Middle frontal gyrus (tissue), 1 donor: ENCODE data around the gene RPL11.
A peak's percentile ranks its signal among the peaks of the same experiment; 100 is the strongest.
"Not testable (repeated sequence)": the region's sequence is repeated elsewhere in the genome, so short reads cannot be mapped to it uniquely, and the experiment has no call there.

Experiments used
- DNase-seq: peaks from one replicate; pipeline ENCODE4 v3.0.0-alpha.2; 2015; ENCODE audit warnings: low spot score; ENCODE audit errors: extremely low spot score

Gene RPL11

GRCh38 chr1:23691499-23692307 lies at the start of gene RPL11:
Gene RPL11, plus strand, starts transcription at chr1:23691806. Its CDS starts 18 bp downstream, at chr1:23691824.
- DNase-seq, result peak; percentile 90

- no peak for DNase-seq
Observed at GRCh38 chr1:23643736-23644554, 47.7 kb upstream of the RPL11 start.

GRCh38 chr1:23644555-23644866 lies 47.1 kb upstream of the RPL11 start:
- no peak for DNase-seq

- DNase-seq, result no peak
Observed at GRCh38 chr1:23645338-23645737, 46.3 kb upstream of the RPL11 start.

GRCh38 chr1:23646091-23646490 lies 45.5 kb upstream of the RPL11 start:
- no peak for DNase-seq

- DNase-seq, result no peak
Observed at GRCh38 chr1:23646541-23646940, 45.1 kb upstream of the RPL11 start.

- DNase-seq, result no peak
Observed at GRCh38 chr1:23648576-23648975, 43.0 kb upstream of the RPL11 start.

GRCh38 chr1:23649157-23649556 lies 42.4 kb upstream of the RPL11 start:
- DNase-seq, result not testable (repeated sequence)

GRCh38 chr1:23650344-23650990 lies 41.1 kb upstream of the RPL11 start:
- no peak for DNase-seq

GRCh38 chr1:23651069-23651808 lies 40.4 kb upstream of the RPL11 start:
- no peak for DNase-seq

- DNase-seq, result no peak
Observed at GRCh38 chr1:23657659-23658275, 33.8 kb upstream of the RPL11 start.

GRCh38 chr1:23660671-23661070 lies 30.9 kb upstream of the RPL11 start:
- no peak for DNase-seq

GRCh38 chr1:23661887-23662286 lies 29.7 kb upstream of the RPL11 start:
- DNase-seq, result no peak

- no peak for DNase-seq
Observed at GRCh38 chr1:23664837-23665795, 26.5 kb upstream of the RPL11 start.

GRCh38 chr1:23667411-23667810 lies 24.2 kb upstream of the RPL11 start:
- DNase-seq, result no peak

GRCh38 chr1:23670709-23671108 lies 20.9 kb upstream of the RPL11 start:
- no peak for DNase-seq

GRCh38 chr1:23673086-23673813 lies 18.4 kb upstream of the RPL11 start:
- DNase-seq, result no peak

GRCh38 chr1:23679815-23680214 lies 11.8 kb upstream of the RPL11 start:
- no peak for DNase-seq

- DNase-seq, result no peak
Observed at GRCh38 chr1:23682946-23683345, 8.7 kb upstream of the RPL11 start.
